NCI-H1417 (cell line): ENCODE measurements around the gene CD248.
A peak's percentile ranks its signal among the peaks of the same experiment; 100 is the strongest.
"Not testable (repeated sequence)": the region's sequence is repeated elsewhere in the genome, so short reads cannot be mapped to it uniquely, and the experiment has no call there.

Source experiments
- DNase-seq, 3 experiments: peaks; one replicate each; lab custom pipeline; 2025; lab: John Stamatoyannopoulos, UW

CD248 gene

GRCh38 chr11:66328302-66329144 lies 11.7 kb upstream of the CD248 start:
- DNase-seq, result peak; percentile 68 to 81 (median 69)

- DNase-seq, result no peak
Observed at GRCh38 chr11:66328031-66328301, 11.1 kb upstream of the CD248 start.

- no peak for DNase-seq
Observed at GRCh38 chr11:66327171-66328030, 10.6 kb upstream of the CD248 start.

- DNase-seq, result no peak
Observed at GRCh38 chr11:66326261-66327111, 9.6 kb upstream of the CD248 start.

GRCh38 chr11:66325263-66325671 lies 8.4 kb upstream of the CD248 start:
- DNase-seq, result no peak

- no peak for DNase-seq
Observed at GRCh38 chr11:66324664-66325063, 7.8 kb upstream of the CD248 start.

DNA sequence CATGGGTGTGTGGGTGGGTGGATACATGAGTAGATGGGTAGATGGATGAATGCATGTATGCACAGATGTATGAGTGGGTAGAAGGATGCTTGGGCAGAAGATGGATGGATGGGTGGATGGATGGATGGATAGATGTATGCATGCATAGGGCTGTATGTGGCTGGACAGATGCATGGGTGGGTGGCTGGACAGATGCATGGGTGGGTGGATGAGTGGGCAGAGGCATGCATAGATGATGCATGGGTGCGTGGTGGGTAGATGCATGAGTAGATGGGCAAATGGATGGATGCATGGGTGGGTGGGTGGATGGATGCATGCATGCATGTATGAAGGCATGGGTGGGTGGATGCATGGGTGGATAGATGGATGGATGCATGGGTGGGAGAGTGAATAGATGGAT lies 6.8 kb upstream of the CD248 start:
- DNase-seq, result no peak

DNA sequence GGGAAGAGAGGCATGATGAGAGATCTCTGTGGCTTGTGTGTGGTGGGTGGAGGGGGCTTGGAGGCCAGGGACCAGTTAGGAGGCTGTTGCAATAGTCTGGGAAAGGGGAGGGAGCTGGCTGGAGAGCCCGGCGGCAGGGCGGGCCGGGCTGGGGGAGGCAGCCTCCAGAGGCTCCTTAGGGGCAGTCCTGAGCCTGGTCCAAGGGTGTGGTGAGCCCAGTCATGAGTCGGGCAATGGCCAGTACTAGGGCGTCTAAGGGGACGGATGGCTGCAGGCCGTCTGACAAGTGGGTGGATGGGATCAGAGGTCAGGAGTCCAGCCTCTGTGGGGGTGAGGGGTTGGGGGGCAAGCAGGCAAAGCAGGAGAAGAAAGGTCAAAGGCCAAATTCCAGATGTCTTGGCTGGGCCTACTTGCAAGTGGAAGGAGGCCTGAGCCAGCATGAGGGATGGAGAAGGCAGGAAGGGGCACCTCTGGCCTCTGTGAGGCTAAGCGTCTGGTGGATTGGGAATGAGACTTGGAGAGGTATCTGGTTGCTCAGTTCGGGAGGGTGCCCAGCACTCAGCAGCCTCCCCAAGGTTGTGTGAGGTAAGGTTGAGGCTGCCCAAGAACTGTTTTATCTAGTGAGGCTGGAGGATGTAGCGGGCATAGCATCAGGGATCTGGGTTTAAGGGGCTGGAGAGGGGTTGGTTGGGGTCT lies 6.0 kb upstream of the CD248 start:
- no peak for DNase-seq

- DNase-seq, result no peak
Observed at GRCh38 chr11:66321606-66322005, 4.8 kb upstream of the CD248 start.

DNA sequence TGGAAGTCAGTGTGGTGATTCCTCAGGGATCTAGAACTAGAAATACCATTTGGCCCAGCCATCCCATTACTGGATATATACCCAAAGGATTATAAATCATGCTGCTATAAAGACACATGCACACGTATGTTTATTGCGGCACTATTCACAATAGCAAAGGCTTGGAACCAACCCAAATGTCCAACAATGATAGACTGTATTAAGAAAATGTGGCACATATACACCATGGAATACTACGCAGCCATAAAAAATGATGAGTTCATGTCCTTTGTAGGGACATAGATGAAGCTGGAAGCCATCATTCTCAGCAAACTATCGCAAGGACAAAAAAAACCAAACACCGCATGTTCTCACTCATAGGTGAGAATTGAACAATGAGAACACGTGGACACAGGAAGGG lies 3.9 kb upstream of the CD248 start:
- not testable (repeated sequence) for DNase-seq

DNA sequence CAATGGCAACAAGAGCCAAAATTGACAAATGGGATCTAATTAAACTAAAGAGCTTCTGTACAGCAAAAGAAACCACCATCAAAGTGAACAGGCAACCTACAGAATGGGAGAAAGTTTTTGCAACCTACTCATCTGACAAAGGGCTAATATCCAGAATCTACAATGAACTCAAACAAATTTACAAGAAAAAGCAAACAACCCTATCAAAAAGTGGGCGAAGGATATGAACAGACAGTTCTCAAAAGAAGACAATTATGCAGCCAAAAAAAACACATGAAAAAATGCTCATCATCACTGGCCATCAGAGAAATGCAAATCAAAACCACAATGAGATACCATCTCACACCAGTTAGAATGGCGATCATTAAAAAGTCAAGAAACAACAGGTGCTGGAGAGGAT lies 3.4 kb upstream of the CD248 start:
- DNase-seq, result not testable (repeated sequence)

DNA sequence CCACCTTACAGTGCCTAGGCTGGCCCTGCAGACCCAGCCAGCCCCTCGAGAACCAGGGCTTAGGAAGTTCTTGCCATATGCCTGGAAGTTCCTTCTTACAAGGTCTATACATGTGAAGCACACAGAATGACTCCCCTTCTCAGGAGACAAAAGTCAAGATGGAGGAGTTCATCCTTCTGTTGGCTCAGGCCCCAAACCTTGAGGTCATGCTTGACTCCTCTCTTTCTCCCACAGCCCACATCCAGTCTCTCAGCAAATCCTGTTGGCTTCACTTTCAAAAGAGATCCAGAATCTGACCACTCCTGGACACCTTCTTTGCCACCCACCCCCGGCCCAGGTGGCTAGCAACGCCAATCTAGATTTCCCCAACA lies 1.7 kb upstream of the CD248 start:
- no peak for DNase-seq

GRCh38 chr11:66317723-66318599 lies 1.1 kb upstream of the CD248 start:
- no peak for DNase-seq

DNA sequence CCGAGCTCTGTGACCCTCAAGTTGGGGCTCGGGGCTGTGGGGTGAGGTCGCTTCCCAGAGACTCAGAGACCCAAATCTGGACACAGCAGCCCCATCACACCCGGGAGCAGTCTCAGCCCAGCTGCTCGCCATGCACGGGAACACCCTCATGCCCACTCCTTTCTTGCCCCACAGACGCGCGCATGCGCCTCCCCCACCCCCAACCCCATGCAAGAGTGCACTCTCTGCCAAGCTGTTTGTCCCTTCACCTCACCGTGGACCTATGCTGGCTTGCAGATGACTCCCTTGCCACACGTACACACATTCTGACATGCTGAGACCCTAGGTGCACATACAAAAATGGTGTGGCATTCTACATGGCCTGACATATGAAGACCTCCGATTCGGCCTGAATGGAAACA lies 478 bp upstream of the CD248 start:
- no peak for DNase-seq

GRCh38 chr11:66315921-66316811 lies 678 bp downstream of the CD248 start:
- peak in 2 of 3 experiments; percentile 19 to 46 for DNase-seq

DNA sequence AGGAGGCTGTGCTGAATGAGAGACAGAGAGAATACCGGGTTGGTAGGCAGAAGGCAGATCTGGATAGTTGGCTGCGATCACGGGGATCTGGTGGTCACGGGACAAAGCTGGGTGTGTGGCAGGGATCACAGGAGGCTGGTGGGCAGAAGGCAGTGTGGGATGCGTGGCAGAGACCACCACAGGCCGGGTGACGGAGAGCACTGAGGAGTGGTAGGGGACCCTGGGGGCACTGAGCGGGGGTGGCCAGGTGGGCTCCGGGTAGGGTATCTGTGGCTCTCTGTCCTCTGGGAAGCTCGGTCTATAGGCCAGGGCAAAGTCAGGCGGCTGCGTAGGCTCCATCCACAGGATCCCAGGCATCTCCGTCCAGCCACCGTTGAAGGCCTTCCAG lies 1.4 kb downstream of the CD248 start:
- DNase-seq, result no peak

- DNase-seq, result no peak
Observed at GRCh38 chr11:66314561-66315497, 2.0 kb downstream of the CD248 start.

DNA sequence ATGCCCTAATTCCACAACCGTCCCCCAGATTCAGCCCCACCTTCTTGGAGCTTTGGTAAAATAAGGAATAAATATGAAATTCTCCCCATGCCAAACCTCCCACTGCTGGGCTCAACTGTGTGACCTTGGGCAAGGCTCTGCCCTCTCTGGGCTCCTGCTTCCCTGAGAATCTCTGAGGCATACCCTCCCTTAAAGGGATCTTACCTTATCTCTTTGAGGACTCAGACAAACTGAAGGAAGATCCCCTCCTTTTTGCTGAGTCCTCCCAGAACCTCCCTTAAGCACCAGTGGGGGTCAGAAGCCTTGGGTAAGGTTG lies 2.7 kb downstream of the CD248 start:
- no peak for DNase-seq
